ENCODE results near the gene POU2F2.
"Not testable (repeated sequence)": the region's sequence is repeated elsewhere in the genome, so short reads cannot be mapped to it uniquely, and the experiment has no call there.

The POU2F2 gene

DNA sequence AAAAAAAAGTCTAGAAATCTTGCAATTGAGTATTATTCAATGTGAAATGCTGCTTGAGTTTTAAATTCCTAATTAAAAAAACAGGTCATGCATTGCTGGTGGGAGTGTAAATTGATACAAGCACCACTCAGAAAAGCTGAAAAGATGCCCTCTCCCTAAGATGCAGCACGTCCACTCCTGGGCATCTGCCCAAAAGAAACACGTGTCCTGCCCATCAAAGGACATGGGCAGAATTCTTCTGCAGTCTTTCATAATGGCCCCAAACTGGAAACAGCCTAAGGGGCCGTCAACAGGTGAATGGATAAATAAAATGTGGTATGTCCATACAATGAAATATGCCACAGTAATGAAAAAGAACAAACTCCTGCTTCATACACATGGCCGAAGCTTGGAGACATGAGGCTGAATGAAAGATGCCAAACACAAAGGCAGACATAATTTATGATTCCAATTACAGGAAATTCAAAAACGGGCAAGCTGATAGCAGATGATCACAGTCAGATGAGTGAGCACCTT lies 7.8 kb downstream of the POU2F2 start:
- DNase-seq, result no peak

- DNase-seq, result no peak
Observed at GRCh38 chr19:42123765-42124164, 8.5 kb downstream of the POU2F2 start.

DNA sequence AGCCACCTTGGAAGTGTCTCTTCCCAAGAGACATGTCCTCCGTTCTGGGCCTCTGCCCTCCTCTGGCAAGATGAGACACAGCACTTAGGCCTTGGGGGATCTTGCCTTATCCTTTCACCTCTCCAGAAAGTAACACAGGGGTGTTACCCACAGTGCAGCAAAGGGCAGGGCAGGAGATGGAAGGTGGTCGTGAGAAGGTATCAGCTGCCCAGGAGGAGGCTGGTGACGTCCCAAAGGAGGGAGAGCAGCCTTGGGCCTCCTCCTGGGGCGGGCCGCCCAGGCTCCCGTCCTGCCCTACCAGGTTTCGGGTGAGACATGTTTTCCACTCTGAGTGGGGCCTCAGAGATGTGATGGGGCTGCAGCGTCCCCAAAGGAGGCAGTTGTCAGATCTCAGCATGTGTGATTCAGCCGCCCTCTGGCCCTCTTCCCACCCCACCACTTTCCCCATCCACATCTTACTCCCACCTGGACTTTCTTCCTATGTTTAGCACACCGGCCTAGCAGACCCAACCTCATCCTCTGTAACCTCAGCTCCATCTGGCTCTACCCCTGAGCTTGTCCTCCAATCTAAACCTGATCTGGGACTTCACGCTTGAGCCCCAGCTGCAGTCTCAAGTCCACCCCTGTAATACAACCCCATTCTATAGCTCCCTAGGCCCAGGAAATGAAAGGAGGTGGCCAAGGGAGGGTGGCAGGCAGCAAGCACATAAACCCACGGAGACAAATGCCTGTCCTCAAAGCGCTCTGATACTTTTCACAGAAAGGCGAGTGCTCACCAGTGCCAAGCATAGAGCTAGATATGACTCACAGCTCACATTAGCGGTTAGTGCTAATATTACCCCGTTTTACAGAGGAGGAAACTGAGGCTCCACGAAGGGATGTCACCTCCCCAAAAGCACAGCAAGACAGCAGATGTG lies 9.3 kb downstream of the POU2F2 start:
- peak; percentile 56 for DNase-seq

- DNase-seq, result peak; percentile 93
Observed at GRCh38 chr19:42121656-42122069, 10.6 kb downstream of the POU2F2 start.

- no peak for DNase-seq
Observed at GRCh38 chr19:42121036-42121621, 11.1 kb downstream of the POU2F2 start.

DNA sequence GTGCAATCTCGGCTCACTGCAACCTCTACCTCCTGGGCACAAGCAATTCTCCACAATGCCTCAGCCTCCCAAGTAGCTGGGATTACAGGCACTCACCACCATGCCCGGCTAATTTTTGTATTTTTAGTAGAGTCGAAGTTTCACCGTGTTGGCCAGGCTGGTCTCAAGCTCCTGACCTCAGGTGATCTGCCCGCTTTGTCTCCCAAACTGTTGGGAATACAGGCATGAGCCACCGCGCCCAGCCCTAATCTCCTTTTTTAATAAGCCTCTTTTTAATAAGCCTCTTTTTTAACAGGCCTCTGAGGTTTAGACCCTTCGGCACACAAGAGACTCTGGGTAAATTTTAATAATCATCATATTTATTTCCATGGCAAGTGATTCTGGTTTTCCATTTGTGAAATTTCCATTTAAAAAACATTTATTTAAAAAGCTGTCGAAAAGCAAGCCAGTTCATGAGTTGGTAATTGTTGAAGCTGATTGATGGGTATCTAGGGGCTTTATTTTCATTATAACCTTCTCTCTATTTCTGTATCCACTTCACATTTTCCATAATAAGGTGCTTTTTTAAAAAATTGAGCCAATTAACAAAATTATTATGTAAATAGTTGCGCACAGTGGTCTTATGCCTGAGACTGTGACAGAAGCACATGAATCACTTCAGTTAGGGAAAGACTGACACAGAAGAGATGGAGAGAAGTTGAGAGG lies 11.8 kb downstream of the POU2F2 start:
- DNase-seq, result no peak

DNA sequence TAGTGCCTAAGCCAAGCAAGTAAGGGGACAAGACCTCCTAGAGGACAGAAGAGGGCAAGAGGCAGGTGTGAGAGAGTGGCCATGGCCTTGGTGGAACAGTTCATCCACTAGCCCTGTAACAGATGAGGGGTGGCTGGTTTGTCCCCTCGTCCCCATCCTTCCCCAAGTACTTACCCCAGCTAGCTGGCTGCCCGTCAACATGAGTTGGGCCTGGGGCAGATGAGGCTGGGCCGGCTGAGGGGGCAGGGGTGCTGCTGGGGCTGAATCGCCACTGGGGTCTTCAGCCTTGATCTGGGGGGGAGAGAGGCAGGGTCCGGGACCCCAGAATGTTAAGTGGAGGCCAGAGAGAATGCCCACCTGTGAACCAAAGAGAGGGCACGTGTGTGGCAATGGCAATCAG lies 15.2 kb downstream of the POU2F2 start:
- DNase-seq, result no peak

DNA sequence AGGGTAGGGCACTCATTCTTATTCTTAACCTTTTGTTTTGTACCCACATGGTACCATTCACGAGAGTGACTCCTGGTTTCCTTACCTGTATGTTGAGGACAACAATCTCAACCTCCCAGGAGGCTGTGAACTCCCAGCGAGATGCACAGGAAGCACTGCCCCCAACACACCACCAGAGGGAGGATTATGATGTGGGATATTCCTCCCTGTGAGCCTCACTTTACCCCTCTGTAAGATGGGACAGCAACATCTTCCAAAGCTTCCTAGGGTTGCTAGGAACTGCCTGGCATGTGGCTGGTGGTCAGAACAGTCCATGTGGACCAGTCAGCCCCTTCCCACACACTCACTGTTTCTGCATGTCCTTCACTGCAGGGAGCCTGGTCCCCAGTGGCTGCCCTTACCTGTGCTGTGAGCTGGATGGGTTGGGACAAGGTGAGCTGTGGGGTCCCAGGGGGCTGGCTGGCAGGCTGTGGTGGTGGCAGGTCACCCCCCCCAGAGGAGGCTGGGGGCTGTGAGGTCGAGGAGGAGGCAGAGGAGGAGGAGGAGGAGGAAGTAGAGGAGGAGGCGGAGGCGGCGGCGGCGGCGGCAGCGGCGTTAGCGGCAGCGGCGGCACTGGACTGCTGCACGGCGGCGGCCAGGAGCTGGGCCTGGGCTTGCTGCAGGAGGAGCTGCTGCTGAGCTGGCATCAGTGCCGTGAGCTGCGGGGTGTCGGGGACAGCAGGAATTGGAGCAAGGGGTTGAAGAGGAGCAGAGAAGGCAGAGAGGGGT lies 15.8 kb downstream of the POU2F2 start:
- no peak for DNase-seq

GRCh38 chr19:42115705-42116104 lies 16.5 kb downstream of the POU2F2 start:
- DNase-seq, result no peak

GRCh38 chr19:42115219-42115618 lies 17.0 kb downstream of the POU2F2 start:
- no peak for DNase-seq

DNA sequence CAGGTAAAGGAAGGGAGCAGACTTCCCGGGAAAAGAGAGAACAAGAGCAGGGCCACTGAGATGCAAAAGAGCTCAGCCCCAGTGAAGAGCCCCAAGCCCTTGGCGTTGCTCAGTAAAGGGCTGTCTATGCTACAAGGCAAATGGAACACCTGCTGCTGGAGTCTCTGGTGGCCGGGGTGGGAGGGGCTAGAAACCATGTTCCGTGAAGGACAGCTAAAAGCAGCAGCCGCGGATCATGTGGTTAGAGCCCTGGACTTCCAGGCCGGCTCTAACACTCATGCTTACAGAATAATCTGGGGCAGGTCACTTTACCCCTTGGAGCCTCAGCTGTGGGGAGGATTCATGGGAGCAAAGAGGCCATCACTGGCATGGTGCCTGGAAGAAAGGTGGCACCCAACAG lies 17.8 kb downstream of the POU2F2 start:
- DNase-seq, result no peak

GRCh38 chr19:42113641-42114348 lies 18.5 kb downstream of the POU2F2 start:
- DNase-seq, result no peak

- DNase-seq, result no peak
Observed at GRCh38 chr19:42111811-42112210, 20.4 kb downstream of the POU2F2 start.

DNA sequence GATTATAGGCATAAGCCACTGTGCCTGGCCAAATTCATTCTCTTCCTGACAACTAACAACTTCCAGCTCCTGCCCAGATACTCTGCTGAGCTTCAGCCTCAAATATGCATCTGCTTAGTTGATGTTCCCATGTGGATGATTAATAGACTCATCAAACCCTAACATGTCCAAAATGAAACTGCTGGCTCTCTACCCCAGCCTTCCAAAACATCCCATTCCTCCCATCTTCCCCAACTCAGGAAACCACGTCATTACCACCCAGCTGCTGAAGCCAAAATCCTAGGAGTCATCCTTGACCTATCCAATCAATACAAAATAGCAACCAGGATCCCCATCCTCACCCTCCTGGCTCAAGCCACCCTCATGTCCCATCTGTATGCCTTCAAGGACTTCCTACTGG lies 20.9 kb downstream of the POU2F2 start:
- no peak for DNase-seq

- DNase-seq, result no peak
Observed at GRCh38 chr19:42110658-42111057, 21.6 kb downstream of the POU2F2 start.

GRCh38 chr19:42109896-42110295 lies 22.4 kb downstream of the POU2F2 start:
- no peak for DNase-seq

DNA sequence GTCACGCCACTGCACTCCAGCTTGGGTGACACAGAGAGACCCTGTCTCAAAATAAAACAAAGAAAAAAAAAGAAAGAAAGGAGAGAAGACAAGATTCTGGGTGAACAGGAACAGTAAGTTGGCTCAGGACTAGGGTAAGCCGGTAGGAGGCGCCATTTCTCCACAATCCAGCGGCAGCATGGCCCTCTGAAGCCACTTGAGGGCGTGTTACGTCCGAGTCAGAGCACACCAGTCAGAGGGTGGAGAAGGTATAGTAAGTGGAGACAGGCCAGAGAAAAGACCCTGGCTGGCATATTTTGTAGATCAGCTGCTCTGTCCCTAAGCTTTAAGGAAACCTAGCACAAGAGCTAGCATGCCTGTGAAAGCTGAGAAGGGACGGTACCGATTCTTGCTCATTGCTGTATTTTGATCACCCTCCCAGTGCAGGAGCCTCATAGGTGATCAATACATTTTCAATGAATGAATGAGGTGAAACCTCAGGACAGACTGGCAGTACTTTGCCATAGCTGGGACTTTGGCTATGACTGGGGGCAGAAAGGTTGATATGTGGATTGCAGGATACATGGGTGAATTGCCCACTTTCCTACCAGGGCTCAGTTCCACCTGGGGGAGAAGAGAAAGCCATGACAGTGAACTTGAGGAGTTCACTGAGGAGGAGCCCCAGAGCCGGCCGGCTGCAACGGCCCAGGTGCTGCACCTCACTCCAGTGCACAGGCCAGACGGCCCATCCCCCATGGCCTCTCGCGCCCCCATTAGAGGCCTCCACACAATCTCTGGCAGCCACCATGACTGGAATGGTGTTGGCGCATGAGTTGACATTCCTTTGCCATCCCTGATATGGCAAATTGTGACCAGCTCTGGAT lies 23.5 kb downstream of the POU2F2 start:
- DNase-seq, result peak; percentile 96

GRCh38 chr19:42105368-42105767 lies 26.9 kb downstream of the POU2F2 start:
- no peak for DNase-seq

DNA sequence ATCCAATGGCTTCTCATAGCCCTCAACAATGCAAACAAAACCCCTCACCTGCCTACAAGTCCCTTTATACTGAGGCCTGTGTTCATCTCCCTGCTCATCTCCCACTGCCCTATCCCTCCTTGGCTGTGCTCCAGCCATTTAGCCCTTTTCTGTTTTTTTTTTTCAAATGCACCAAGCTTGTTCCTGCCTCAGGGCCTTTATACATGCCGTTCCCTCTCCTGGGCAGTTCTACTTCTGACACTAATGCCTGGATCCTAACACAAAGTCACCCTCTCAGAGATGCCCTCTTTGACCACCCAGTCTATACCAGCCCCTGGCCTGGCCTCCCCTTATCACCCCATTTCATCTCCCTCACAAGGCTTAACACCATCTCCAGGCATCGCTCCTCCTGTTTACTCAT lies 29.4 kb downstream of the POU2F2 start:
- no peak for DNase-seq

GRCh38 chr19:42100241-42100640 lies 32.0 kb downstream of the POU2F2 start:
- not testable (repeated sequence) for DNase-seq

- no peak for DNase-seq
Observed at GRCh38 chr19:42099336-42099925, 32.8 kb downstream of the POU2F2 start.

All from CD4-positive, alpha-beta T cell treated with Interleukin-17A for 4 hours (primary cell).